Measurements from ENCODE around the gene FRYL.

GRCh38 chr4:48787056-48787455, 7.0 kb upstream of the FRYL start:
- no peak for TF ChIP-seq YY1 (IDR thresholded peaks at IDR 0.05; ENCODE audit: low read depth, low read length)
- TF ChIP-seq EP300 (IDR thresholded peaks at IDR 0.05; ENCODE audit: borderline replicate concordance in 1 of 2, low read depth in 2 of 2, low read length in 2 of 2): no peak
- TF ChIP-seq RFX5 (IDR thresholded peaks at IDR 0.05; ENCODE audit: borderline replicate concordance, low read depth, low read length): no peak
- no peak for TF ChIP-seq USF2 (IDR thresholded peaks at IDR 0.05; ENCODE audit: low read length)
- TF ChIP-seq RAD21 (IDR thresholded peaks at IDR 0.05 in 1 of 2, conservative IDR thresholded peaks at IDR 0.05 in 1 of 2; ENCODE audit: low read depth in 2 of 2, low read length in 2 of 2): no peak
- no peak for TF ChIP-seq CREB1 (IDR thresholded peaks at IDR 0.05)

All from H1 (cell line).